Neural progenitor cell (in vitro differentiated cells): ENCODE results near the gene HEG1. TPM values are rescaled to one million over a fixed set of nuclear protein-coding genes. Genes with fewer than 3 reads are reported as not detected.

ENCODE experiments used
- DNase-seq: peaks from one replicate; pipeline ENCODE4 v3.0.0-alpha.2; 2016; ENCODE audit warnings: low spot score
- H2AFZ ChIP-seq: fragments of 200-600 bp; sonication (generic); replicated peaks from 2 replicates; pipeline ENCODE4 v1.6.1; 2016; ENCODE audit warnings: antibody characterized with exemption
- H3F3A ChIP-seq: fragments of 200-600 bp; sonication (generic); 2 replicates; pipeline ENCODE4 v1.6.1; 2016; ENCODE audit warnings: antibody characterized with exemption, low read depth
- H3K27ac ChIP-seq: fragments of 200-600 bp; sonication (generic); 2 replicates; pipeline ENCODE4 v1.5.1; 2016; ENCODE audit warnings: mild to moderate bottlenecking
- H3K27me3 ChIP-seq: fragments of 200-600 bp; sonication (generic); 2 replicates; pipeline ENCODE4 v1.6.1; 2016; ENCODE audit warnings: mild to moderate bottlenecking, moderate library complexity
- H3K36me3 ChIP-seq: fragments of 200-600 bp; sonication (generic); 2 replicates; pipeline ENCODE4 v1.5.1; 2016
- H3K4me1 ChIP-seq: fragments of 200-600 bp; sonication (generic); 2 replicates; pipeline ENCODE4 v1.6.1; 2016; ENCODE audit warnings: mixed run types
- H3K4me2 ChIP-seq: fragments of 200-600 bp; sonication (generic); 2 replicates; pipeline ENCODE4 v1.6.1; 2016
- H3K4me3 ChIP-seq: fragments of 200-600 bp; sonication (generic); 2 replicates; pipeline ENCODE4 v1.5.1; 2016
- H3K79me2 ChIP-seq: fragments of 200-600 bp; sonication (generic); 2 replicates; pipeline ENCODE4 v1.6.1; 2016; ENCODE audit warnings: low read depth
- H3K9ac ChIP-seq: fragments of 200-600 bp; sonication (generic); 2 replicates; pipeline ENCODE4 v1.6.1; 2016
- H3K9me3 ChIP-seq: fragments of 200-600 bp; sonication (generic); 2 replicates; pipeline ENCODE4 v1.5.1; 2016; ENCODE audit warnings: low read depth
- H4K20me1 ChIP-seq: fragments of 200-600 bp; sonication (generic); 2 replicates; pipeline ENCODE4 v1.6.1; 2016; ENCODE audit warnings: low read depth
- H3K27ac Mint-ChIP-seq: 3 replicates; pipeline ENCODE4 v1.8.0; 2021; ENCODE audit warnings: mixed read lengths
- H3K27me3 Mint-ChIP-seq: 2 replicates; pipeline ENCODE4 v1.8.0; 2022; ENCODE audit warnings: low read depth, mild to moderate bottlenecking, inconsistent platforms, moderate library complexity, mixed read lengths; ENCODE audit not compliant: insufficient read depth
- H3K36me3 Mint-ChIP-seq: 3 replicates; pipeline ENCODE4 v1.8.0; 2021; ENCODE audit warnings: mixed read lengths
- H3K4me1 Mint-ChIP-seq: 3 replicates; pipeline ENCODE4 v1.8.0; 2021; ENCODE audit warnings: mixed read lengths
- H3K4me3 Mint-ChIP-seq: 3 replicates; pipeline ENCODE4 v1.8.0; 2021; ENCODE audit warnings: mild to moderate bottlenecking, moderate library complexity, mixed read lengths
- H3K9me3 Mint-ChIP-seq: 3 replicates; pipeline ENCODE4 v1.8.0; 2020; ENCODE audit warnings: mixed read lengths
- CTCF ChIP-seq: fragments of 200-600 bp; sonication (generic); IDR thresholded peaks from 2 replicates; pipeline ENCODE4 v1.5.1; 2017; ENCODE audit warnings: antibody characterized with exemption, mild to moderate bottlenecking
- EZH2 ChIP-seq: fragments of 200-600 bp; sonication (generic); IDR thresholded peaks from 2 replicates; pipeline ENCODE4 v1.6.1; 2017; ENCODE audit warnings: antibody characterized with exemption, mild to moderate bottlenecking, moderate library complexity
- EZH2phosphoT487 ChIP-seq: fragments of 200-600 bp; sonication (generic); IDR thresholded peaks from 2 replicates; pipeline ENCODE4 v1.6.1; 2017; ENCODE audit warnings: antibody characterized with exemption
- total RNA-seq: library from RNA; depleted of rRNA; stranded (reverse); fragments of >200 nt; gene quantifications from 2 replicates; pipeline ENCODE4 v1.2.3, GENCODE V29; 2015; ENCODE audit warnings: low replicate concordance

HEG1 gene
- total RNA-seq, 1 donor from 2014 or later = 11.4 TPM

- H3F3A ChIP-seq = peaks cover 8% of the 10 kb centered on the region
- Mint-ChIP-seq H3K36me3 (peaks cover 4% of the 10 kb centered on the region), H3K27me3 (peaks cover 8% of the 10 kb centered on the region), H3K4me1 (peaks cover 28% of the 10 kb centered on the region), H3K4me3 (no peak overlapping the region), H3K27ac (no peak overlapping the region), H3K9me3 (peaks cover 3% of the 10 kb centered on the region)
- no peak overlapping the region for H3K4me2 ChIP-seq
- TF ChIP-seq CTCF = no peak
- no peak for TF ChIP-seq EZH2phosphoT487
- TF ChIP-seq EZH2 = no peak
- H2AFZ ChIP-seq = no peak overlapping the region
- H4K20me1 ChIP-seq = peaks cover 11% of the 10 kb centered on the region
- no peak overlapping the region for H3K4me3 ChIP-seq
- H3K4me1 ChIP-seq = peaks cover 14% of the 10 kb centered on the region
- H3K9ac ChIP-seq = no peak overlapping the region
- DNase-seq = no peak
- no peaks in the 10 kb centered on the region for H3K36me3 ChIP-seq
- H3K9me3 ChIP-seq = no peaks in the 10 kb centered on the region
- no peak overlapping the region for H3K27ac ChIP-seq
- peaks cover 45% of the 10 kb centered on the region for H3K27me3 ChIP-seq
- H3K79me2 ChIP-seq = peaks cover 14% of the 10 kb centered on the region
Measured at GRCh38 chr3:125058959-125059358, 3.2 kb upstream of the HEG1 start.

GRCh38 chr3:125058529-125058928 lies 2.7 kb upstream of the HEG1 start:
- no peak overlapping the region for H2AFZ ChIP-seq
- H3K4me2 ChIP-seq = no peak overlapping the region
- H3K4me3 ChIP-seq = no peak overlapping the region
- peaks cover 3% of the 10 kb centered on the region for H3K9me3 Mint-ChIP-seq
- TF ChIP-seq CTCF = no peak
- no peak for TF ChIP-seq EZH2
- TF ChIP-seq EZH2phosphoT487 = no peak
- no peaks in the 10 kb centered on the region for H3K9me3 ChIP-seq
- no peak for DNase-seq
- no peak overlapping the region for H3K4me3 Mint-ChIP-seq
- H3K36me3 ChIP-seq = no peaks in the 10 kb centered on the region
- H3K4me1 Mint-ChIP-seq = peaks cover 29% of the 10 kb centered on the region
- peaks cover 16% of the 10 kb centered on the region for H3K79me2 ChIP-seq
- H3K27ac ChIP-seq = no peak overlapping the region
- no peak overlapping the region for H3K27ac Mint-ChIP-seq
- peaks cover 15% of the 10 kb centered on the region for H4K20me1 ChIP-seq
- peaks cover 49% of the 10 kb centered on the region for H3K27me3 ChIP-seq
- H3K36me3 Mint-ChIP-seq = peaks cover 2% of the 10 kb centered on the region
- H3K4me1 ChIP-seq = peaks cover 18% of the 10 kb centered on the region
- peaks cover 12% of the 10 kb centered on the region for H3F3A ChIP-seq
- peaks cover 11% of the 10 kb centered on the region for H3K27me3 Mint-ChIP-seq
- no peak overlapping the region for H3K9ac ChIP-seq

- H3F3A ChIP-seq = peaks cover 25% of the 10 kb centered on the region
- H3K4me3 Mint-ChIP-seq = peak overlapping the region; percentile 85
- H3K4me1 Mint-ChIP-seq = peaks cover 39% of the 10 kb centered on the region
- peaks cover 27% of the 10 kb centered on the region for H4K20me1 ChIP-seq
- peaks cover 31% of the 10 kb centered on the region for H3K4me1 ChIP-seq
- no peaks in the 10 kb centered on the region for H3K9me3 ChIP-seq
- no peak overlapping the region for H3K4me3 ChIP-seq
- H3K36me3 Mint-ChIP-seq = peaks cover 2% of the 10 kb centered on the region
- no peak for DNase-seq
- H3K36me3 ChIP-seq = no peaks in the 10 kb centered on the region
- peaks cover 57% of the 10 kb centered on the region for H3K27me3 ChIP-seq
- H3K27ac ChIP-seq = no peak overlapping the region
- H3K9me3 Mint-ChIP-seq = peaks cover 3% of the 10 kb centered on the region
- TF ChIP-seq EZH2phosphoT487 (no peak), EZH2 (no peak), CTCF (no peak)
- peaks cover 11% of the 10 kb centered on the region for H3K27me3 Mint-ChIP-seq
- H3K9ac ChIP-seq = no peak overlapping the region
- no peak overlapping the region for H3K27ac Mint-ChIP-seq
- H2AFZ ChIP-seq = no peak overlapping the region
- peaks cover 16% of the 10 kb centered on the region for H3K79me2 ChIP-seq
- H3K4me2 ChIP-seq = peak overlapping the region; percentile 86
Measured at GRCh38 chr3:125057186-125057850, 1.5 kb upstream of the HEG1 start.
